PC-9 (cell line): ENCODE results near the gene GBP3.
"Not testable (repeated sequence)": the region's sequence is repeated elsewhere in the genome, so short reads cannot be mapped to it uniquely, and the experiment has no call there.

Source experiments
- EZH2 ChIP-seq: fragments of 200-600 bp; sonication (generic); IDR thresholded peaks from 2 replicates; pipeline ENCODE4 v1.8.0; 2017; ENCODE audit warnings: antibody characterized with exemption, low read depth
- TF ChIP-seq, protein P1 (sequence below): fragments of 200-600 bp; sonication (generic); conservative IDR thresholded peaks from 2 replicates; pipeline ENCODE4 v1.6.1; 2017; ENCODE audit warnings: mixed run types, antibody characterized with exemption, mild to moderate bottlenecking, moderate library complexity

DNA sequence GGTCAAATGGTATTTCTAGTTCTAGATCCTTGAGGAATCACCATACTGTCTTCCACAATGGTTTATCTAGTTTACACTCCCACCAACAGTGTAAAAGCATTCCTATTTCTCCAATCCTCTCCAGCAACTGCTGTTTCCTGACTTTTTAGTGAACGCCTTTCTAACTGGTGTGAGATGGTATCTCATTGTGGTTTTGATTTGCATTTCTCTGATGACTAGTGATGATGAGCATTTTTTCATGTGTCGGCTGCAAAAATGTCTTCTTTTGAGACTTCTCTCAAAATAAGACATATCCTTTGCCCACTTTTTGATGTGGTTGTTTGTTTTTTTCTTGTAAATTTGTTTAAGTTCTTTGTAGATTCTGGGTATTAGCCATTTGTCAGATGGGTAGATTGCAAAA, 6.4 kb upstream of the GBP3 start:
- TF ChIP-seq EZH2, result not testable (repeated sequence)
- TF ChIP-seq, protein P1, sequence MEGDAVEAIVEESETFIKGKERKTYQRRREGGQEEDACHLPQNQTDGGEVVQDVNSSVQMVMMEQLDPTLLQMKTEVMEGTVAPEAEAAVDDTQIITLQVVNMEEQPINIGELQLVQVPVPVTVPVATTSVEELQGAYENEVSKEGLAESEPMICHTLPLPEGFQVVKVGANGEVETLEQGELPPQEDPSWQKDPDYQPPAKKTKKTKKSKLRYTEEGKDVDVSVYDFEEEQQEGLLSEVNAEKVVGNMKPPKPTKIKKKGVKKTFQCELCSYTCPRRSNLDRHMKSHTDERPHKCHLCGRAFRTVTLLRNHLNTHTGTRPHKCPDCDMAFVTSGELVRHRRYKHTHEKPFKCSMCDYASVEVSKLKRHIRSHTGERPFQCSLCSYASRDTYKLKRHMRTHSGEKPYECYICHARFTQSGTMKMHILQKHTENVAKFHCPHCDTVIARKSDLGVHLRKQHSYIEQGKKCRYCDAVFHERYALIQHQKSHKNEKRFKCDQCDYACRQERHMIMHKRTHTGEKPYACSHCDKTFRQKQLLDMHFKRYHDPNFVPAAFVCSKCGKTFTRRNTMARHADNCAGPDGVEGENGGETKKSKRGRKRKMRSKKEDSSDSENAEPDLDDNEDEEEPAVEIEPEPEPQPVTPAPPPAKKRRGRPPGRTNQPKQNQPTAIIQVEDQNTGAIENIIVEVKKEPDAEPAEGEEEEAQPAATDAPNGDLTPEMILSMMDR, result not testable (repeated sequence)
